IMR-90 (cell line): ENCODE measurements around the gene MLEC. TPM values are rescaled to one million over a fixed set of nuclear protein-coding genes. Genes with fewer than 3 reads are reported as not detected.

Experiments
- ATAC-seq: fragments of 200-7000 bp; cut with Tn5 transposase; 2 replicates; pipeline ENCODE4 v1.9.1; 2020; ENCODE audit warnings: low read depth, mild to moderate bottlenecking, moderate library complexity
- BruUV-seq: library from RNA; stranded (reverse); fragments of 400-500 nt; replicated peaks from 2 replicates; lab custom pipeline; 2021; lab: Mats Ljungman, UMichigan
- CTCF ChIA-PET: fragments of 300-600 bp; formaldehyde crosslinking; extraction: SDS; loops from one replicate; lab custom pipeline; 2021; ENCODE audit warnings: antibody characterized with exemption; lab: Yijun Ruan, JAX
- POLR2A ChIA-PET: fragments of 300-600 bp; sonication (Branson Sonifier 250); formaldehyde crosslinking; loops from one replicate; lab custom pipeline; 2022; ENCODE audit warnings: antibody characterized with exemption; ENCODE audit not compliant: unreplicated experiment; lab: Charles Lee
- DNase-seq: peaks from one replicate; pipeline ENCODE4 v3.0.0; 2013
- H2AFZ ChIP-seq: replicated peaks from 2 replicates; pipeline ENCODE3; 2013; ENCODE audit warnings: low read length, mild to moderate bottlenecking; ENCODE audit not compliant: poor library complexity
- H2AK5ac ChIP-seq: 2 replicates; pipeline ENCODE4 v1.6.1; 2013; ENCODE audit warnings: low read depth, low read length, inconsistent platforms
- H2AK9ac ChIP-seq: replicated peaks from 2 replicates; pipeline ENCODE3; 2013; ENCODE audit warnings: mild to moderate bottlenecking, low read depth, low read length, moderate library complexity; ENCODE audit not compliant: poor library complexity
- H2BK120ac ChIP-seq: 2 replicates; pipeline ENCODE4 v1.6.1; 2013; ENCODE audit warnings: low read depth, low read length, inconsistent platforms
- H2BK15ac ChIP-seq: 3 replicates; pipeline ENCODE4 v1.6.1; 2013; ENCODE audit warnings: low read depth, low read length, inconsistent platforms
- H2BK20ac ChIP-seq: 2 replicates; pipeline ENCODE4 v1.6.1; 2013; ENCODE audit warnings: low read depth, mild to moderate bottlenecking, inconsistent platforms, low read length, moderate library complexity
- H2BK5ac ChIP-seq: 2 replicates; pipeline ENCODE4 v1.6.1; 2013; ENCODE audit warnings: mild to moderate bottlenecking, low read depth, low read length, inconsistent platforms; ENCODE audit not compliant: poor library complexity, severe bottlenecking
- H3K14ac ChIP-seq: replicated peaks from 2 replicates; pipeline ENCODE4 v1.6.1; 2013; ENCODE audit warnings: low read depth, low read length, inconsistent platforms
- H3K18ac ChIP-seq: 2 replicates; pipeline ENCODE4 v1.6.1; 2013; ENCODE audit warnings: low read depth, low read length, control low read depth
- H3K23ac ChIP-seq: 2 replicates; pipeline ENCODE4 v1.6.1; 2013; ENCODE audit warnings: low read depth, low read length, inconsistent platforms
- H3K27ac ChIP-seq: 2 replicates; pipeline ENCODE4 v1.5.1; 2013; ENCODE audit warnings: mild to moderate bottlenecking, control low read depth, low read length; ENCODE audit not compliant: insufficient read depth
- H3K27me3 ChIP-seq: 2 replicates; pipeline ENCODE4 v1.6.1; 2013; ENCODE audit warnings: low read length; ENCODE audit not compliant: control insufficient read depth, insufficient read depth
- H3K36me3 ChIP-seq: 2 replicates; pipeline ENCODE4 v1.6.1; 2013; ENCODE audit warnings: low read length, mixed read lengths; ENCODE audit not compliant: control insufficient read depth, insufficient read depth
- H3K4ac ChIP-seq: 2 replicates; pipeline ENCODE4 v1.6.1; 2013; ENCODE audit warnings: low read depth, low read length, inconsistent platforms
- H3K4me1 ChIP-seq: 2 replicates; pipeline ENCODE4 v1.6.1; 2013; ENCODE audit warnings: low read length, mixed read lengths; ENCODE audit not compliant: control insufficient read depth, insufficient read depth
- H3K4me2 ChIP-seq: 2 replicates; pipeline ENCODE4 v1.6.1; 2013; ENCODE audit warnings: low read depth, mild to moderate bottlenecking, control low read depth, low read length, moderate library complexity
- H3K4me3 ChIP-seq: 2 replicates; pipeline ENCODE4 v1.5.1; 2013; ENCODE audit warnings: low read depth, mild to moderate bottlenecking, control low read depth, low read length, moderate library complexity; ENCODE audit not compliant: insufficient read depth
- H3K56ac ChIP-seq: 2 replicates; pipeline ENCODE4 v1.6.1; 2013; ENCODE audit warnings: low read length, inconsistent platforms; ENCODE audit not compliant: insufficient read depth; ENCODE audit errors: extremely low read depth
- H3K79me1 ChIP-seq, 2 experiments: 2 replicates each; pipeline ENCODE4 v1.6.1; 2013; ENCODE audit warnings: low read length in 2 of 2, inconsistent platforms in 1 of 2, low read depth in 1 of 2
- H3K9ac ChIP-seq: 2 replicates; pipeline ENCODE4 v1.6.1; 2013; ENCODE audit warnings: low read depth, low read length, control low read depth
- H3K9me1 ChIP-seq: 2 replicates; pipeline ENCODE4 v1.6.1; 2013; ENCODE audit warnings: low read length, inconsistent platforms; ENCODE audit not compliant: insufficient read depth
- H3K9me3 ChIP-seq: 2 replicates; pipeline ENCODE4 v1.6.1; 2013; ENCODE audit warnings: low read length; ENCODE audit not compliant: control insufficient read depth, insufficient read depth
- H4K20me1 ChIP-seq: 2 replicates; pipeline ENCODE4 v1.6.1; 2013; ENCODE audit warnings: low read length, inconsistent platforms; ENCODE audit not compliant: insufficient read depth
- H4K5ac ChIP-seq: 2 replicates; pipeline ENCODE4 v1.6.1; 2013; ENCODE audit warnings: mild to moderate bottlenecking, low read depth, low read length, control low read depth
- H4K8ac ChIP-seq, 2 experiments: 2 replicates each; pipeline ENCODE4 v1.6.1; 2013; ENCODE audit warnings: low read depth in 2 of 2, low read length in 2 of 2, control low read depth in 1 of 2, inconsistent platforms in 1 of 2
- H4K91ac ChIP-seq: 2 replicates; pipeline ENCODE4 v1.6.1; 2013; ENCODE audit warnings: low read depth, low read length, inconsistent platforms; ENCODE audit not compliant: insufficient read depth
- BHLHE40 ChIP-seq: fragments of 150-350 bp; IDR thresholded peaks from 2 replicates; pipeline ENCODE4 v1.6.1; 2016; ENCODE audit warnings: mild to moderate bottlenecking, low read depth, low read length
- CEBPB ChIP-seq: IDR thresholded peaks from 2 replicates; pipeline ENCODE4 v1.6.1; 2012; ENCODE audit warnings: low read depth, low read length, improper control_type of control experiment
- CHD1 ChIP-seq: IDR thresholded peaks from 2 replicates; pipeline ENCODE4 v1.6.1; 2012; ENCODE audit warnings: low read depth, low read length, improper control_type of control experiment
- ELK1 ChIP-seq: fragments of 150-350 bp; IDR thresholded peaks from 2 replicates; pipeline ENCODE4 v1.6.1; 2016; ENCODE audit warnings: low read depth, mild to moderate bottlenecking, low read length, moderate library complexity, borderline replicate concordance
- FOS ChIP-seq: fragments of 150-350 bp; IDR thresholded peaks from 2 replicates; pipeline ENCODE4 v1.6.1; 2016; ENCODE audit warnings: low read depth, low read length
- MAFK ChIP-seq: IDR thresholded peaks from 2 replicates; pipeline ENCODE4 v1.6.1; 2012; ENCODE audit warnings: low read depth, low read length, improper control_type of control experiment
- MAZ ChIP-seq: IDR thresholded peaks from 2 replicates; pipeline ENCODE4 v1.6.1; 2012; ENCODE audit warnings: low read depth, mild to moderate bottlenecking, low read length, improper control_type of control experiment, moderate library complexity, borderline replicate concordance
- MXI1 ChIP-seq: IDR thresholded peaks from 2 replicates; pipeline ENCODE4 v1.6.1; 2012; ENCODE audit warnings: low read depth, mild to moderate bottlenecking, low read length, moderate library complexity, borderline replicate concordance
- NFE2L2 ChIP-seq: fragments of 150-350 bp; IDR thresholded peaks from 2 replicates; pipeline ENCODE4 v1.6.1; 2016; ENCODE audit warnings: low read depth, mild to moderate bottlenecking, low read length
- POLR2A ChIP-seq: IDR thresholded peaks from 2 replicates; pipeline ENCODE4 v1.6.1; 2012; ENCODE audit warnings: mild to moderate bottlenecking, low read depth, low read length
- RCOR1 ChIP-seq: IDR thresholded peaks from 2 replicates; pipeline ENCODE4 v1.6.1; 2012; ENCODE audit warnings: mild to moderate bottlenecking, low read length, improper control_type of control experiment; ENCODE audit not compliant: insufficient replicate concordance
- SMC3 ChIP-seq: fragments of 150-350 bp; IDR thresholded peaks from 2 replicates; pipeline ENCODE4 v1.6.1; 2016; ENCODE audit warnings: low read depth, mild to moderate bottlenecking, antibody characterized with exemption, low read length, moderate library complexity
- WGBS, 2 experiments: methylation state at CpG; one replicate each; pipeline versions ENCODE4 v1.1.5 to v1.1.7; 2013; ENCODE audit warnings: missing lambda C conversion rate in 2 of 2; ENCODE audit not compliant: insufficient read length in 1 of 2; ENCODE audit errors: extremely low coverage in 2 of 2; 5-methylcytosine and 5-hydroxymethylcytosine counted together
- dilution Hi-C: fragments of 300-500 bp; cut with HindIII; formaldehyde crosslinking; loops from one replicate; pipeline ENCODE4 v1.14.3; 2018; ENCODE audit warnings: low sequenced_read_pairs; ENCODE audit not compliant: unreplicated experiment
- in situ Hi-C: fragments of 300-500 bp; cut with MboI; formaldehyde crosslinking; loops from 3 replicates; pipeline ENCODE4 v1.14.3; 2019; ENCODE audit warnings: low sequenced_read_pairs, inconsistent platforms, mixed read lengths
- intact Hi-C: fragments of 100-400 bp; cut with micrococcal nuclease; formaldehyde crosslinking; loops from 2 replicates; pipeline ENCODE4 v1.10.0; 2022
- polyA plus RNA-seq, 3 experiments: library from polyadenylated mRNA; depleted of rRNA; stranded (reverse); fragments of >200 nt; gene quantifications; 2 replicates each; pipeline ENCODE4 v1.2.3, GENCODE V29; 2012; ENCODE audit warnings: low replicate concordance in 1 of 3
- total RNA-seq: library from RNA; depleted of rRNA; stranded (reverse); fragments of >200 nt; gene quantifications from 2 replicates; pipeline ENCODE4 v1.2.3, GENCODE V29; 2012
- TF ChIP-seq, protein P1 (sequence below): conservative IDR thresholded peaks from 2 replicates; pipeline ENCODE4 v1.5.1; 2012; ENCODE audit warnings: mild to moderate bottlenecking, low read depth, low read length, improper control_type of control experiment

Gene MLEC
- total and polyA plus RNA-seq, 2 of the 4 experiments (the other 2 are of a cell fraction): 44.1 to 137 TPM

DNA sequence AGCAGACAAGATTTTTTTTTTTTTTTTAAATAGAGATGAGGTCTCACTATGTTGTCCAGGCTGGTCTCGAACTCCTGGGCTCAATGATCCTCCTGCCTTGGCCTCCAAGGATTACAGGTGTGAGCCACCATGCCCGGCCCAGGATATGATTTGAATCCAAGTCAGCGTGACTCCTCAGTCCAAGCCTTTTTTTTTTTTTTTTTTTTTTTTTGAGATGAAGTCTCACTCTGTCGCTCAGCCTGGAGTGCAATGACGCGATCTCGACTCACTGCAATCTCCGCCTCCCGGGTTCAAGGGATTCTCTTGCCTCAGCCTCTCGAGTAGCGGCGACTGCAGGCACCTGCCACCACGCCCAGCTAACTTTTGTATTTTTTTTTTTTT is 39.6 kb upstream of the MLEC start:
- Histone ChIP-seq H4K91ac (no peak overlapping the region), H4K5ac (no peak overlapping the region), H3K9me3 (no peaks in the 10 kb centered on the region), H3K9me1 (no peaks in the 10 kb centered on the region), H3K9ac (no peak overlapping the region), H3K4me2 (no peak overlapping the region), H3K36me3 (no peaks in the 10 kb centered on the region), H3K4me1 (peaks cover 3% of the 10 kb centered on the region; the same call in 1 of the 2 replicates), H4K8ac (no peak overlapping the region), H3K56ac (no peak overlapping the region), H2AK5ac (no peak overlapping the region), H3K14ac (no peak overlapping the region), H3K27ac (no peak overlapping the region), H2AK9ac (no peak overlapping the region), H3K18ac (no peak overlapping the region), H3K4me3 (no peak overlapping the region), H3K79me1 (no peaks in the 10 kb centered on the region), H3K4ac (no peak overlapping the region), H3K27me3 (peaks cover 57% of the 10 kb centered on the region), H4K20me1 (no peaks in the 10 kb centered on the region), H2BK5ac (no peak overlapping the region), H2BK120ac (no peak overlapping the region), H2BK20ac (no peak overlapping the region), H2BK15ac (no peak overlapping the region), H3K23ac (no peak overlapping the region), H2AFZ (no peak overlapping the region)
- 81% methylated on average over 3 of the region's 13 CpGs; no CpG with 5 or more reads in 1 of the 2 experiments for WGBS, 2 experiments
- DNase-seq (no peak), ATAC-seq (no peak)
- BruUV-seq: no TSS peak
- TF ChIP-seq SMC3: no peak
- no peak for TF ChIP-seq CHD1
- TF ChIP-seq MAZ: no peak
- TF ChIP-seq, protein P1, sequence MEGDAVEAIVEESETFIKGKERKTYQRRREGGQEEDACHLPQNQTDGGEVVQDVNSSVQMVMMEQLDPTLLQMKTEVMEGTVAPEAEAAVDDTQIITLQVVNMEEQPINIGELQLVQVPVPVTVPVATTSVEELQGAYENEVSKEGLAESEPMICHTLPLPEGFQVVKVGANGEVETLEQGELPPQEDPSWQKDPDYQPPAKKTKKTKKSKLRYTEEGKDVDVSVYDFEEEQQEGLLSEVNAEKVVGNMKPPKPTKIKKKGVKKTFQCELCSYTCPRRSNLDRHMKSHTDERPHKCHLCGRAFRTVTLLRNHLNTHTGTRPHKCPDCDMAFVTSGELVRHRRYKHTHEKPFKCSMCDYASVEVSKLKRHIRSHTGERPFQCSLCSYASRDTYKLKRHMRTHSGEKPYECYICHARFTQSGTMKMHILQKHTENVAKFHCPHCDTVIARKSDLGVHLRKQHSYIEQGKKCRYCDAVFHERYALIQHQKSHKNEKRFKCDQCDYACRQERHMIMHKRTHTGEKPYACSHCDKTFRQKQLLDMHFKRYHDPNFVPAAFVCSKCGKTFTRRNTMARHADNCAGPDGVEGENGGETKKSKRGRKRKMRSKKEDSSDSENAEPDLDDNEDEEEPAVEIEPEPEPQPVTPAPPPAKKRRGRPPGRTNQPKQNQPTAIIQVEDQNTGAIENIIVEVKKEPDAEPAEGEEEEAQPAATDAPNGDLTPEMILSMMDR: no peak
- TF ChIP-seq NFE2L2: no peak
- no peak for TF ChIP-seq MXI1
- TF ChIP-seq POLR2A: no peak
- no peak for TF ChIP-seq FOS
- TF ChIP-seq BHLHE40: no peak
- no peak for TF ChIP-seq CEBPB
- no peak for TF ChIP-seq MAFK
- no peak for TF ChIP-seq RCOR1
- TF ChIP-seq ELK1: no peak
- dilution Hi-C loops: no loop called here
- in situ Hi-C loops: no loop called here
- CTCF ChIA-PET: interaction anchor here (0.6 to 1.3 kb wide), 4 partner anchors 63 to 889 kb away, joined by 3 to 9 read pairs (median 4); partner anchors contain the start of gene UNC119B
- POLR2A ChIA-PET: no interaction called here
- intact Hi-C loops: loop anchor here (1.0 kb wide), 1 partner anchor 67 kb away; no protein-coding TSS in a partner anchor
